NCI-H82 treated with DMSO at 0.1 percent for 48 hours (cell line): ENCODE data around the gene SRXN1.
A peak's percentile ranks its signal among the peaks of the same experiment; 100 is the strongest.
"Not testable (repeated sequence)": the region's sequence is repeated elsewhere in the genome, so short reads cannot be mapped to it uniquely, and the experiment has no call there.

Experiments used
- DNase-seq: peaks from one replicate; lab custom pipeline; 2025; ENCODE audit not compliant: unreplicated experiment; lab: John Stamatoyannopoulos, UW

Gene SRXN1

DNA sequence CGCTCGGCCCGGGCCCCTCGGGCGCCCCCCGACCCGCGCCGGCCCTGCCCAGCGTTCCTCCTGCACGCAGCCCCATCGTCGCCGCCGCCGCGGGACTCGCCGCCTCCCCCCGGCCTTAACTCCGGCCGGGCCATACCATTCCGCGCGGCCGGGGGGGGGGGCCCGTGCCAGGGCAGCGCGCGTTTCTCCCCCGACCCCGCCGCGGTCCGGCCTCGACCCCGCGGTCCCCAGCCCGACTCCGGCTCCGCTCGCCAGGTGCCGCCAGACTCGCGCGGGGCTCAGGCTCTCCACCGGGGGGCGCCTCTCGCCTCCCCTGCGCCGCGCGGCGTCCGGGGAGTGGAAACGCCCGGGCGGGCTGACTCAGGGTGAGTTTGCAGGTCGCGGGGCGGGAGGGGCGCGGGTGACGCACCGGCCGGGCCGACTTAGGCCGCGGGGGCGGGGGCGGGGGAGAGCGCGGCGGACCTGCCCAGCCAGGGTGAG, at the start of gene SRXN1:
TSS of gene SRXN1 (minus strand) at position 91 of the 480 bp plus-strand sequence. CDS start at position 76, 15 bp downstream.
- peak; percentile 51 for DNase-seq

DNA sequence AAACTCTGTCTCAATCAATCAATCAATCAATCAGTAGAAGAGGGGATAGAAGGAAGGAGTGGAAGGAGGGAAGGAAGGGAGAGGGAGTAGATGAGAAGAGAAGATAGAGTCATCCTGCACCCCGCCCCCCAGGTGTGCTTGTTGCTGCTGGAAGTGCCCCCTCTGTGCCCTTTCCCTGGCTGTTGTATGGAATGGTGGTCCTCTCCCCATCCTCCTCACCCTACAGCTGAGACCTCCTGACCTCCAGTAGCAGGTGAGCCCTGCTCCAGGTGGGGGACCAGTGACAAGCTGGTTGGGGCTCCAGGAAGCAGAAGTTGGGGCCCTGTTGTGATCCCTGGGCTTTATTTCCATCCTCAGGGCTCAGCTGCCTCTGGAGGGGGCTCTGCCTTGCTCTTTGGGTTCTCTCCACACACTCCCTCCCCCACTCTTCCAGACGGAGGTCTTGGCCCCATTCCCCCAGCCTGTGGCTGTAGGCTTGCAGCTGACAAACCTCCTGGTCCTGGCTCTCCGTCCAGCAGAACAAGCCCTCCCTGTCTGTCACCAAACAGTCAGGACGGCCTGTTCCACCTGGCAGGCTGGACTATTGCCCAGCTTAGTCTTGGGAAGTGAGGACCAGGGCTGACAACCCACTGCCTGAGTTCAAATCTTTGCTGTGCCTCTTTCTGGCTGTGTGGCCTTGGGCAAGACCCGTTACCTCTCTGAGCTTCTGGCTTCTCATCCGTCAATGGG, 48.6 kb upstream of the SRXN1 start:
- DNase-seq = no peak

DNA sequence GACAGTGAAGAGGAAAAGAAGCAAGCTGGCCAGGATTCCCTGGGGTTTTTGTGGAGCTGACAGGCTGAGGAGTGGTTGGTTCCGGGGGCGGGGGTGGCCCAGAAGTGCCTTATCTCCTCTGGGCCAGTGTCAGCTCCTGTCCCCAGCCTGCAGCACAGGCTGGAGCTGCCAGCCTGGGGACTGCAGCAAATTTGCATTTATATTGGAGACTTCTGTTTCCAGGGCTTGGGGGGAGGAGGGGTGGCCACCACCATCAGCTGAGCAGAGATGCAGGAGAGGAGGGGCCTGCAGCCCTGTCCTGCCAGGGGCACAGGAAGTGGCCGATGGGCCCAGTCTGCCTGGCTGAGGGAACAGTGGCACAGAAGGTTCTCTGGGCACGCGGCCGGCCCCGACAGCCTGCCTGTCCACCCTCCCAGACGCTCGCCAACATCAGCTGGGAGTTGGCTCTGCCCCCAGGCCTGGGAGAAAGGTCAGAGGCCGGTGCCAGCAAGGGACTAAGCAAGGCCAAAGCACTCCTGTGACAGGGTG, 46.9 kb upstream of the SRXN1 start:
- DNase-seq = no peak

DNA sequence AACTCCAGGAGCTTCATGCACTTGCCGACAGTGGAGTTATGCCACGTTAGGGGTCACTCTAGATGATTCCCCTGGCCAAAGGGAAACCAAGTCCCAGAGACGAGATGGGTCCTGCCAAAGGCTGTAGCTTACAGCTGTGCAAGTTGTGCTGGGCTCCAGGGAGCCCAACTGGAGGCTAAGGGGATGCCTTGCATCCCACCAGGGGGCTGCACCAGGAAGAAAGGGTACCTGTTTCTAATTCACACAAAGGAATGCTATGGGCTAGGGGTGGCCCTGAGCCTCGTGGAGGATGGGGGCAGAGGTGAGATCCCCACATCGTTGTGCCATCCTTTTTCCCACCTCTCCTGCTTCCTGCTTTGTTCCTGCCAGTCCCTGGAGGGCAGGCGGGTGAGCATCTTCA, 46.3 kb upstream of the SRXN1 start:
- no peak for DNase-seq

DNA sequence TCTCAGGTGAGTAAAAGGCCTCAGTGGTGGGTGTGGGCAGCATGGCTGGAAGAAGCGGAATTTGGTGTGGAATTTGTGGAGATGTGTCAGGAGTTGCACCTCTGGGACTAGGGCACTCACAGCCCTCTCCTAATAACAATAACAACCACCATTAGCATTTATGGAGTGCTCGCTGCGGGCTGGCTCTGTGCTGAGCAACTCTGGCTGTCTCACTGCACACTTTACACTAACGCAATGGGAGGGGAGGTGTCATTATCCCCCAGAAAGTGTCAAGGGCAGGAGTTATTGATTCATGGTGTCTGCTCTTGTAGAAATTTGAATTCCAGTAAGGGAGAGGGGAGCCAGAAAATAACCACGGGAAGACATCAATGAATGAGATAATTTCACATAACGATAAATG, 45.3 kb upstream of the SRXN1 start:
- DNase-seq = no peak

DNA sequence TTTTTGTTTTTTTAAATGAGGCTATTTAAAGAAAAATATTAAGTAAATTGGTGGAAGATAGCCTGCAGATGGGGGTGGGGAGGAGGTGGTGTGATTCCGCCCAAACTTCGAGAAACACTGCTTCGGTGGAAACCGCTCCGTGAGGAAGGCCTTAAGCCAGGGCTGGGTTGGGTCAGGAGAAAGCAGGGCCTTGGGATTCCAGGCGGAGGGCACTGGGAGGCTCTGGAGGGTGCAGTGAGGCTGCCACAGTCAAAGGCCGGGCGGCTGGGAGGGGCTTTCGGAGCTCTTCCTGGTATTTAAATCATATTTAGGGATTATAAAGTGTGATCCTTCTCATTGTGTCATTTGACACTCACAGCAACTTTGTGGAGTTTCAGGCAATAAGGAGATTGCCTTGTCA, 44.8 kb upstream of the SRXN1 start:
- no peak for DNase-seq

DNA sequence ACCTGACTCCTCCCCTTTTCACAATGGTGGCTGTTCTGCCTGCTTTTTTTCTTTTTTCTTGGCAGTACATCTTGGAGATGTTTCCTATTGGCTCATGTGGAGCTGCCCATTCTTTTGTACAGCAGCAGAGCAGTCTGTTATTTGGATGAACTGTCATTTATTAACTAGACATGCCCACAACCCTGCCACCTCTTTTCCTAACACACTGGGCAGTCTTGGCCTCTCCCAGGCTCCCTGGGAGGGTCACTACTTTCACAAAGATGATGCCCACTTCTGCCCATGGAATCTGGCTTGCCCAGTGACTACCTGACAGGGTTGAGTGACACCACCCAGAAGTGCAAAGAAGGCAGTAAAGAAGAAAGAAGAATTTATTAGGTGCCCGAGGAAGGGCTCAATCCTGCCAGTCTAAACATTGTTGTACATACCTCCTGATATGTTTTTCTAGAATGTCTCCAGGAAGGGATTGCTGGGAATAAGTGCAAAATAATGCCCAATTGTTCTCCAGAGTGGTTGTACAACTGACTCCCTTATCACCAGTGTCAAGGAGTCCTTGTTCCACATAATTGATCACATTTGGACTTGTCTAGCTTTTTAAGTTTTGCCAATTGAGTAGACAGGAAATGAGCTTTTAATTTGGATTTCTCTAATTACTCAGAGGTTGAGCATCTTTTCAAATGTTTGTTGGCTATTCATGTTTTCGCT, 42.3 kb upstream of the SRXN1 start:
- no peak for DNase-seq

DNA sequence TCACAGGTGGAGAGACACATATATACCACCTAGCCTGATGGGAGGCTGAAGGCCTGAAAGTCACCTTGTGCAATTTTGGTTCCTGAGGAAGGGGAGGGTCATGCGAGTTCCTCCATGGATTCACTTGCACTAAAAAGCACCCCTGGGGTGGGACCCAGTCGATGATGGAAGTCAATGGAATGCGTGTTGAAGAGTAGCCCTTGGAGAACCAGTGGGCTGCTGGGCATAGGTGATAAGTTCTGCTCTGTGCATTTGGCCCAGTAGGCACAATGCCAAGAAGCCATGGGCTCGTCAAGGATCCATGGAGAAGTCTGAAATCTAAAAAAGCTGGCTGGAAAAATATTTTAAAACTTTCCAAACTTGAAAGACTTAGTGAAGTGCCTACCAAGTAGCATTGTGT, 41.5 kb upstream of the SRXN1 start:
- no peak for DNase-seq

DNA sequence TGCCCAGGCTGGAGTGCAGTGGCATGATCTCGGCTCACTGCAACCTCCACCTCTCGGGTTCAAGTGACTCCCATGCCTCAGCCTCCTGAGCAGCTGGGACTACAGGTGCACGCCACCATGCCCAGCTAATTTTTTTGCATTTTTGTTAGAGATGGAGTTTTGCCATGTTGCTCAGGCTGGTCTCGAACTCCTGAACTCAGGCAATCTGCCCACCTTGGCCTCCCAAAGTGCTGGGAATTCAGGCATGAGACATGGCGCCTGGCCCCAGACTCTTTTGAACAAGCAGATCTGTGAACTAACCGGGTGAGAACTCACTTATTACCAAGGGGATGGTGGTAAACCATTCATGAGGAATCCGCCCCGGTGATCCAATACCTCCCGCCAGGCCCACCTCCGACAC, 40.8 kb upstream of the SRXN1 start:
- not testable (repeated sequence) for DNase-seq

DNA sequence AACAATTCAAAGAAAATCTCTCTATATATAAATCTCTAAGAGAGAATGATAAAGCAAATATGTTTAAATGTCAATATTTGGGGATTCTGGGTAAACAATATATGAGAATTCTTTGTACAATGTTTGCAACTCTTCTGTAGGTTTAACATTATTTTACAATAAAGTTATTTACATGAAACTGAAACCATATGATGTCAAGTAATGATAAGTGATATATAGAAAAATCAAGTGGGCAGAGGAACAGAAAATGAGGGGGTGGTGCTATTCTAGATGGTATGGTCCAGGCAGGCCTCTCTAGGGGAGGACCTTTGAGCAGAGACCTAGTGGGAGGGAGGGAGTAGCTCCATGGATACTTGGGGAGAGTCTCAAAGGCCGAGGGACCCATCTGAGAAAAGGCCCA, 39.0 kb upstream of the SRXN1 start:
- no peak for DNase-seq

DNA sequence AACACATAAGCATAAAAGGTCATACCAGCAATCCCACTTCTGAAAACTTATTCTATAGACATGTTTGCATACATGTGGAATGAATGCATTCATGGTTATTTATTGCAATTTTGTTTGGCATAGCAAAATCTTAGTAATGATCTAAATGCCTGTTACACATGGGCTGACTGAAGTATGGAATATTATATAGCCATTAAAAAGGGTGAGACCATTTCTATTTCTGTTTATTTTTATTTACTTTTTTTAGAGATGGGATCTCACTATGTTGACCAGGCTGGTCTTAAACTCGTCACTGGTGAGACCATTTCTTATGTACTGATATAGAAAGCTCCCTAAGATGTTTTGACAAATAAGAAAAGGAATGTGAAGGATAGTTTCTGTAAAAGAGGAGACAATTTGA, 36.9 kb upstream of the SRXN1 start:
- no peak for DNase-seq

DNA sequence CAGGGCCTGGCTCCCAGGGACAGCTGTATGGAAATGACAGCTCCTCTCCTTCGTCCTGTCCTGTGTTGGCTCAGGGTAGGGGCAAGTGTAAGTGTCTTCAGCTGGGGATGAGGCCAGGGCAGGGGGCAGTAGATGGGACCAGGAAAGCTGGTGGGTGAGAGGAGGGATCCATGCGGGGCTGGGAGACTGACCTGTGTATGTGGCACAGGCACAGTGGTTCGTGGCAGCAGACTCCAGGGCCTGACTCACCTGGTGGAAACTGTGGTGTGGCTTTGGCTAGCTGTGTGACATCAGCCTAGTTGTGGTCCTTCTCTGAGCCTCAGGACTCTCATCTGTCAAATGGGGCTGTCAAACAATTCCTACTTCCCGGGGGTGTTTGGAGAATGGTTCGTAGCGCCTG, 36.3 kb upstream of the SRXN1 start:
- DNase-seq = no peak

DNA sequence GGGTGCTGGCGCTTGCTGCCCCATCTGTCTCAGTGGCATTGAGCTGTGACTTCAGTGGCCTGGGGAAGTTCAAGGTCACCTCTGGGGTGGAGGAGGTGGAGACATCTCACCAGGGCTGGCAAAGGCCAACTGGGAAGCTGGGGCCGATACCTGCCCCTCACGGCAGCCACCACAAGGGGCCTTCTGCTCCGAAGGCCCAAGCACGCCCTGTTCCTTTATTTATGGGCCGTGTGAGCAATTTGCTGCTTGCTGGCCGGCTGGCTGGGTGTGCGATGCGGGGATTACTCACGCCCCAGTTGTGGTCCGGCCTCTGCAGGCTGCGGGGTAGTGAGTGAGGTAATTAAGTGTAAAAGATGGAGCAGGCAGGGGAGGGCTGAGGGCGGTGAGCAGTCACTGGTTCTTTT, 35.8 kb upstream of the SRXN1 start:
- no peak for DNase-seq

DNA sequence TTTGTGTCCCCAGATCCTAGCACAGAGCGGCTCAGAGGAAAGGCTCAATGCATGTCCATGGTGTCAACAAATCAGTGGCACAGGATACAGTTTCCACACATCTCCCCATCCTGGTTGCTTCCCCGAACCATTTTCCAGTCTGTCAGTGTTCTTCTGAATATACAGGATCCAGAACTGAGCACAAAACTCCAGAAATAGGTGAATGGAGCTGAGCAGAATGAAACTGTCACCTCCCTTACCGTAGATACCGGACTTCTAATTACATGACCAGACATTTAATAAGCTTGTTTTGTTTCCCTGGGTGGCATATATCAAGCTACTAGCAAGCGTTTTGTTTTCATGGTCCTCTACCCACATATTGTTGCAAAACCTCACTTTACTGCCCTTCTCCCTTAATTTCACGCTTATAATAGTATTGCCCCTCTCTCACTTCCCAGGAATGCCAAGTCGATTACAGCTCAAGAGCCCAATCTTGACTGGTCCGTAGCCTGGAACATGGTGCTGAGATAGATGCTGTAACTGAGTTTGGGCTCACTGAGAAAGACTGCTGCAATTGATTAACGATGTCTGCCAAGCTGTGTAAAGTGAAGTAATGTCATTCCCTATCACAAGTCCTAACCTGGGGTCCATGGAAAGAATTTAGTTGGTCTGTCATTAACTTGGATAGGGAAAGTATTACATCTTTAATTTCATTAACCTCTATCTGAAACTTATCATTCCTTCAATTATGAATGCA, 34.6 kb upstream of the SRXN1 start:
- DNase-seq = no peak

DNA sequence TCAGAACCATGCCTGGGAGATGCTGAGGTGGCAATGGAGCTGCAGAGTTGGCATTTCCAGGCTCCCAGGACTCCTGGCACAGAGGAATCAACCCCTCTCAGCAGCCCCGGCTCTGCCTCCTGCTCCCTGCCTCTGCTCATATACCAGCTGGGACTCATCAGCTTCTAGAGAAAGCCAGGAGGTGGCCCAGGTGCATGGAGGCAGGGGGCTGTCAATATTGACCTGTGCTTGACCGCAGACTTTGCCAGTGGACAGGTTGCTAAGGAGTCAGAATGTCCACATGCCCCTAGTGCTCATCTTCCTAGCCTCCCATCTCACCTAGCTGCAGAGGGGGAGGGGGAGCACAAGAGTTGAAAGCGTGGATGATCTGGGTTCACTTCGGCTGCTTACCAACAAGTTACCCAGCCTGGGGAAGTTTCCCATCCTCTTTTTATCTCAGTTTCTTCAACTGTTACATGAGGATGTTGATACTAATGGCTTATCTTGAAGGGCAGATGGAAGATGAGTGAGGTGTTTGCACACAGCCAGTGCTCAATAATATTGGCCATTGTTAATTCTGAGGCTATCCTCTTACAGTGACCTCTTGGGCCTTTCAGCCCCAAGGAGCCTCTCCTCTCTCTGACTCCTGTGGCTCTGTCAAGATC, 31.8 kb upstream of the SRXN1 start:
- DNase-seq = no peak

DNA sequence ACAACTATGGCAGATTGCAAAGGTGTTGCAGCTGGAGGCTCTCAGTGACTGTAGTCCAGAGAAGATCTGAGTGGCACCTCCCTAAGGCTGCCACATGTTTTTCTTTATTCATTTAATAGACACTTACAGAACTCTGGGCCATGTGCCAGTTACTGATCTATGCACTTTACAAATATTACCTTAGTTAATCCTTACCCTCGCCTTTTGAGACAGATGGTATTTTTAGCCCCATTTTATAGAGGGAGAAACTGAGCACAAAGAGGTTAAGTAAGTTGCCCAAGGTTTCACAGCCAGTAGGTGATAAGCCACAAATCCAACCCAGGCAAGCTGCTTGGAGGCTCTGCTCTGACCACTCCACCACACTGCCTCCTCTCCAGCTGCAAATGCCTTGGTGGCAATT, 29.1 kb upstream of the SRXN1 start:
- DNase-seq = no peak

DNA sequence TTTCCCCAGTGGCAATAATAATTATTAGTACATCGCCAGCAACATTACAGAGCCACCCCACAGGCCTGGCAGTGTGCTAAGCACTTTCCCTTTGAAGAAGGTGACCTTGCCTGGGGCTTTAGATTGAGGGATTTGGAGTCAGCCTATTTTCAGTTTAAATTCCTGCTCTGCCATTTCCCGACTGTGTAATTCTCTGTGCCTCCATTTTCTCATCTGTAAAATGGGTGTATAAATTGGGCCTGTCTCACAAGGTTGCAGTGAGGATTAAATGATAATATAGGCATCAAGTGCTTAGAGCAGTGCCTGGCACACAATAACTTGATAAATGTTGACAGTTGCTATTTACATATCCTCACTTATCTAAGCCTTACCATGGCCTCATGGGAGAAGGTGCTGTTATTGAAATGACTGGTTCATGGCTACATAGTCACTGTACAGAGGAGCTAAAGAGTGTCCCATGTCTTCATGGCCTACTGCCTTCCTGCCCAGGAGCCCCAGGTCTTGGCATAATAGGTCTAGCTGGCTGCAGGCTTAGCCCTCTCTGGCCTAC, 27.7 kb upstream of the SRXN1 start:
- no peak for DNase-seq

DNA sequence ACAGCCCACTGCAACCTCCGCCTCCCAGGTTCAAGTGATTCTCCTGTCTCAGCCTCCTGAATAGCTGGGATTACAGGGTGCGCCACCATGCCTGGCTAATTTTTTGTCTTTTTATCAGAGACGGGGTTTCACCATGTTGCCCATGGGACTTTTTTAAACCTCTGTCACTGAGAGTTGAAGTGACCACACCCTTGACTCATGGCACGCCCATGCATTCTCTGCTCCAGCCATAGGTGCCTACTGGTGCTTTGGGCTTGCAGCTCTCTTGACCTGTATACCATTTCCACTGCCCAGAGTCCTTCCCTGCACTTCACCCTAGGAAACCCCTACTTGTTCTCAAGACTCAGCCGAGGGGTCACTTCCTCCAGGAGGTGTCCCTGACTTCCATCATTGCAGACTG, 25.0 kb upstream of the SRXN1 start:
- no peak for DNase-seq

DNA sequence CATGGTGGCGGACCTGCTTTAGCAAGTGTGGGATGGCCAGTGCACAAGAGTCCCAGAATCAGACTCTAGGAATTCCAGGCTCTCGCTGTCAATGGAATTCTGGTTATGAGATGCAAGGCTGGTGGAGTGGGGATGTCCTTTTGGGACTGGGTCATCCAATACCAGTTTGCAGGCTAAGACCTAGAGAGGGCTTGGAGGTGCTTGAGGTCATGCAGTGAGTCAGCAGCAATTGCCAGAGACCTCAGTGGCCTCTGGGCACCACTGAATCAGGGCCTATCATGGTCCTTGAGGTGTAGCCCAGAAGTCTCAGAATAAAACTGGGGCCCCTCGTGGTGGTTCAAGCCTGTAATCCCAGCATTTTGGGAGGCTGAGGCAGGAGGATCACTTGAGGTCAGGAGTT, 24.0 kb upstream of the SRXN1 start:
- DNase-seq = no peak

DNA sequence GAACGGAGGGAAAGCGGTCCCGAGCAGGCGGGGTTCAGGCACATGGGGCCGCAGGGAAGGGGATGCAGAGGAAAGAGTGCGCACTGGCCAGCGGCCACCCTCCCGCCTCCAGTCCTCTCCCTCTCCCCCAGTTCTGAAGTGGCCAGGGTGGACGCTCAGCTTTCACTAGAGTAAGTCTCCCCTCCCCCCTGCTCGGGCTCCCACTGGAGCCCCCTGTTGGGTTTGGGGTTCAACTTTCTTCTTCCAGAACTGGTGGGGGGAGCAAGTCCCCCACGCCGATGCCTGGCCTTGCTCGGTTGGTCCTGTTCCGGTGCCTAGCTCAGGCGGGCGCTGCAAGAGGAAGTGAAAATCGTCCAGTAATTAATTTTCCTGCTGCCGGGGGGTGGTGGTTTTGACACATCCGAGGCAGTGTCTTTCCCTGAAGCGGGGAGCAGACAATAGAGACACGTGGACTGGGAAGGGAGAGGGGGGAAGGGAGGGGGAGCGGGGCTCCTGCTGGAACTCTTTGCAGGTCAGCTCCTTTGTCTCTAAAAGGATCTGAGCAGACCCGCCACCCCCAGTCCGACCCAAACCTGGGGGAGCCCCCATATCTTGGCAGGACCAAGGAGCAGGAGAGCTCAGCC, 23.4 kb upstream of the SRXN1 start:
- peak; percentile 6 for DNase-seq
